C4-2B (cell line): ENCODE measurements around the gene PMIS2.
"Not testable (repeated sequence)": the region's sequence is repeated elsewhere in the genome, so short reads cannot be mapped to it uniquely, and the experiment has no call there.

Source experiments
- H3K27ac ChIP-seq: fragments of 450-650 bp; 2 replicates; pipeline ENCODE4 v1.5.1; 2017
- ZFX ChIP-seq: fragments of 450-650 bp; IDR thresholded peaks from 2 replicates; pipeline ENCODE4 v1.6.1; 2017
- TF ChIP-seq, protein P1 (sequence below): fragments of 450-650 bp; conservative IDR thresholded peaks from 2 replicates; pipeline ENCODE4 v1.5.1; 2017; ENCODE audit warnings: mild to moderate bottlenecking

PMIS2 gene

DNA sequence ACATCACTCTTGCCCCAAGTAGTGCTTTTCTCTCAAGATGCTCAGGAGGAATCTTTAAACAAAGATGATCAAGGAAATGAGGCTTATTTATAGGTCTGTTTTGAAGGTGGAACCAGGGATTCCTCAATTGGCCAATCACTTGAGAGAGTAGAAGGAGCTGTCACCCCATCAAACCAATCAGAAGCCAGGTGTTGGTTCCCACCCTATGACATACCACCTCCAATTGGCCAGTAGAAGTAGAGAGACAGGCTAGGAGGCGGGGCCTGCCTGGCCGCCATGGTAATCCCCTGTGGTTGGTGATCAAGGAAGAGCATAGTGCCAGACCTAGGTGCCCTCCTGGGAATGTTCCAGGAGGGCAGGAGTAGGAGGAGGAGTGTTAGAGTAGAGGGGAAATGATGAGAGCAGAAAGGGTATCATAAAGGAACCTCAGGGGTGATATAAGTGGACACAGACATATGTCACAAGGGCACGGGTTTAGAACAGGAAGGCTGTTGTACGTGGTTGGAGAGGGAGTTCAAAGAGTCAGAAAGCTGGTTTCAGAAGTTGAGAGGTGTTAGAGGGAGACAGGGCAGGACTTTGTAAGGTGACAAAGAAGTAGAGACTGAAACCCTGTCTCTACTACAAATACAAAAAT is 10.5 kb downstream of the PMIS2 start:
- no peak for TF ChIP-seq ZFX
- TF ChIP-seq, protein P1, sequence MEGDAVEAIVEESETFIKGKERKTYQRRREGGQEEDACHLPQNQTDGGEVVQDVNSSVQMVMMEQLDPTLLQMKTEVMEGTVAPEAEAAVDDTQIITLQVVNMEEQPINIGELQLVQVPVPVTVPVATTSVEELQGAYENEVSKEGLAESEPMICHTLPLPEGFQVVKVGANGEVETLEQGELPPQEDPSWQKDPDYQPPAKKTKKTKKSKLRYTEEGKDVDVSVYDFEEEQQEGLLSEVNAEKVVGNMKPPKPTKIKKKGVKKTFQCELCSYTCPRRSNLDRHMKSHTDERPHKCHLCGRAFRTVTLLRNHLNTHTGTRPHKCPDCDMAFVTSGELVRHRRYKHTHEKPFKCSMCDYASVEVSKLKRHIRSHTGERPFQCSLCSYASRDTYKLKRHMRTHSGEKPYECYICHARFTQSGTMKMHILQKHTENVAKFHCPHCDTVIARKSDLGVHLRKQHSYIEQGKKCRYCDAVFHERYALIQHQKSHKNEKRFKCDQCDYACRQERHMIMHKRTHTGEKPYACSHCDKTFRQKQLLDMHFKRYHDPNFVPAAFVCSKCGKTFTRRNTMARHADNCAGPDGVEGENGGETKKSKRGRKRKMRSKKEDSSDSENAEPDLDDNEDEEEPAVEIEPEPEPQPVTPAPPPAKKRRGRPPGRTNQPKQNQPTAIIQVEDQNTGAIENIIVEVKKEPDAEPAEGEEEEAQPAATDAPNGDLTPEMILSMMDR, result no peak
- H3K27ac ChIP-seq, result no peak overlapping the region

DNA sequence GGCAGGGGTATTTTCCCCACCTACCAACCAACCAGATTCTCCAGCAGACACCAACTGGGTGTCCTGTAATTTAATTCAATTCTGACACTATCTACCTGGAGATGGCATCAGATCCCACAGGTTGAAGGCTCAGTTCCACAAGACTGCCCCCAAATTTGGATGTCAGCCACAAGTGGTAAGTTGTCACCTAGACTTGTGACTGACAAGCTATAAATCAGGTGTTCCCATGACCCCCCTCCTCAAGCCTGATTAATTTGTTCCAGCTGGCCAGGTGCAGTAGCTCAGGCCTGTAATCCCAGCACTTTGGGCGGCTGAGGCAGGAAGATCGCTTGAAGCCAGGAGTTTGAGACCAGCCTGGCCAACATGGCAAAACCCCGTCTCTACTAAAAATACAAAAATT is 16.0 kb downstream of the PMIS2 start:
- H3K27ac ChIP-seq, result no peak overlapping the region
- no peak for TF ChIP-seq ZFX
- TF ChIP-seq, protein P1, result no peak

DNA sequence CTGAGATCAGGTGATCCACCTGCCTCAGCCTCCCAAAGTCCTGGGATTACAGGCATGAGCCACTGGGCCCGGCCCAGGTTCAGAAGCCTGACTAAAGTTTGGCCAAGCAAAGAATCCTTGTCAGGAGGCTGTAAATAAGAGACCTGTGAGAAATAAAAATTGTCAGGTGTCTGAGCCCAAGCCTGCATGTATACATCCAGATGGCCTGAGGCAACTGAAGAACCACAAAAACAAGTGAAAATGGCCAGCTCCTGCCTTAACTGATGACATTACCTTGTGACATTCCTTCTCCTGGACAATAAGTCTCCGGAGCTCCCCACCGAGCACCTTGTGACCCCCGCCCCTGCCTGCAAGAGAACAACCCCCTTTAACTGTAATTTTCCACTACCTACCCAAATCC is 18.5 kb downstream of the PMIS2 start:
- not testable (repeated sequence) for H3K27ac ChIP-seq

DNA sequence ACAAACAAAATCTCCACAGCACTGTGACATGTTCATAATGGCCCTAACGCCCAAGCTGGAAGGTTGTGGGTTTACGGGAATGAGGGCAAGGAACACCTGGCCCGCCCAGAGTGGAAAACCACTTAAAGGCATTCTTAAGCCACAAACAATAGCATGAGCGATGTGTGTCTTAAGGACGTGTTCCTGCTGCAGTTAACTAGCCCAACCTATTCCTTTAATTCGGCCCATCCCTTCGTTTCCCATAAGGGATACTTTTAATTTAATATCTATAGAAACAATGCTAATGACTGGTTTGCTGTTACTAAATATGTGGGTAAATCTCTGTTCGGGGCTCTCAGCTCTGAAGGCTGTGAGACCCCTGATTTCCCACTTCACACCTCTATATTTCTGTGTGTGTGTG is 21.2 kb downstream of the PMIS2 start:
- H3K27ac ChIP-seq, result not testable (repeated sequence)

DNA sequence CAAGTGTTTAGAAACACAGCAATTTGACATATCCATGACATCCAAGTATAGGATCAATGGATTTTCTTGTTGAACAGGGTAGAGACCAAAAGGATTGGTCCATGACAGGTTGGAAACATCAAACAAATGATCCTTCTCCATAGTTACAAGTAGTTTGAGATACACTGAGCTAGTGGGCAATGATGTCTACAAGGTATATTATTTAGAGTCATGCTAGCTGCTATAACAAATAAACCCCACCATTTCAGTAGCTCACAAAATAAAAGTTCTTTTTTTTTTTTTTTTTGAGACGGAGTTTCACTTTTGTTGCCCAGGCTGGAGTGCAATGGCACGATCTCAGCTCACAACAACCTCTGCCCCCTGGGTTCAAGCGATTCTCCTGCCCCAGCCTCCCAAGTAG is 21.7 kb downstream of the PMIS2 start:
- H3K27ac ChIP-seq, result no peak overlapping the region
- TF ChIP-seq, protein P1, result no peak
- TF ChIP-seq ZFX, result no peak

DNA sequence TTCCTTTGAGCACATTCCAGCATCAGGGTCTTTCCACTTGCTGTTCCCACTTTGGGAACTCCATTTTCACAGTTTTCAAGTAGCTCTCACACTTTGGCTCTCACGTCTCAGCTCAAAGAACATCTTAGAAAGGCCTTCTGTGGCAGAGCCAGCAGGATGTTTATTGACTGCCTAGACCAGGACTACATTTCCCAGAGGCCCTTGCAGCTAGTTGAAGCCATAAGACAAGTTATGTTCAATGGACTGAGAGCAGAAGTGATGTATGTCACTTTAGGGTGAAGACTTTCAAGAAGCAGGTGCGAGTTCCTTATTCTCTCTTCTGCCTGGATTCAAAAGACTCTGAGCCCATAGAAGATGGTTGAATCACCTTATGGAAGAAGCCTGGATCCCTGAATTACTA is 22.3 kb downstream of the PMIS2 start:
- TF ChIP-seq, protein P1, result no peak
- TF ChIP-seq ZFX, result no peak
- no peak overlapping the region for H3K27ac ChIP-seq

DNA sequence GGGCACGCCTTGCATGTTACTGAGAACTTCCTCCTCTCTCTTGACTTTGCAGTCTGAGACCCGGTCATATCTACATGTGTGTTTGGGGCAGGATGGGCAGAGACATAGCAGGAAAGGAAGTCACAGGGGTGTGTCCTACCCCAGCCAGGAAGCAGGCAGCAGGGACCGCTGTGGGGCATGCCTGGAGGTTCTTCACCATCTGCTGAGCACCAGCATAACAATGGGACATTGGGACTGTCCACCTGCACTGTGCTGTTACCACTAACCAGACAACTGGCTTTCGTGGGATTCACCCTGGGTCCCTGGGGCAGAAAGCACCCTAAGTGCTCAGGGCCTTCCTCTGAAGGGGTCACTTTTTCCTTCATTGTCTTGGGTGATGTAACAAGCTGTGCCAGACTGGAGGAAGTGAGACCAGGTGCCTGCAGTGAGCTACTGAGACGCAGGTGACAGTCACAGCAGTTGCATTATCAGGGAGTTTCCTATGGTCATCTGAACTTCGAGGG is 23.9 kb downstream of the PMIS2 start:
- no peak overlapping the region for H3K27ac ChIP-seq
- TF ChIP-seq ZFX, result no peak
- TF ChIP-seq, protein P1, result no peak

DNA sequence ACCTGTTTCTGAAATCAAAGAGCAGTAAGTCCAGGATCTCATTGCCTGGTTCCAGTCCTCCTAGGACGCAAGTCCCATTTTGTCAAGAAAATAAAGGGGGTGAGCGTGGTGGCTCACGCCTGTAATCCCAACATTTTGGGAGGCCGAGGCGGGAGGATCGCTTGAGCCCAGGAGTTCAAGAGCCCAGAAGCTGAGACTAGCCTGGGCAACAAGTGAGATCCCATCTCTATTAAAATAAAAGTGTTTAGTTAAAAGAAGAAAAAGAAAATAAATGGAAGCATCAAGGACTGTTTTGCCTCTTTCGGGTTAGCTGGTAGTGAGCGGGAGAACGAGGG is 26.2 kb downstream of the PMIS2 start:
- peak overlapping the region; percentile 76; the same call in 1 of the 2 replicates for H3K27ac ChIP-seq
- TF ChIP-seq, protein P1, result no peak
- no peak for TF ChIP-seq ZFX
